ENCODE data around the gene EOLA1.
"Not testable (repeated sequence)": the region's sequence is repeated elsewhere in the genome, so short reads cannot be mapped to it uniquely, and the experiment has no call there.

EOLA1 gene

DNA sequence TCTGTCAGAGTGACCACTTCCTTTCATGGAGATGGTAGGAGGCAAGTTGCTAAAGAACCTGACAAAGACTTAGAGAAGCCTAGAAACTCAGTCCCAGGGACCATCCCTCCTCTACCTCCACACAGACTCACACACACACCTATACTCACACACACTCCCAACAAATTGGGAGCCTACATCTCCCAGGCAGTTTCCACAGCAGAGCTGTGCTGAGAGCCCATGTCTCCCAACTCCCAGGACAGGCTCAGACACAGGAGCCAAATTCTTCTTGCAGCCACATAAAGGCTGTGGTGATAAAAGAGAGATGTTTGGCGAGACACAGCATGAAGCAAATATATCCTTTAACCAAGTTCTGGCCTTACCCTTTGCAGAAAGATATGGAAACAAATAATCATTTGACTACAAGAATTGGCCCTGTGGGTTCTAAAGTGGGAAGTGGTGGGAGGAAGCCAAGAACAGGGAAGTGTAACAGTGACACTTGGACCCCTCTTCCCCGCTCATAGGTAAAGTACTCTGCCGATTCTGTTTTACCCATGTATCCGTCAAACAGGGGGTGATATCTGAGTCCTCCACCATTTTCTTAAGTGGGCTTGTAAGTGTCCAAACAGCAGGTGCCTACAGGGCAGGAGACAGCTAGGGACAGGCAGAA, 24.7 kb upstream of the EOLA1 start:
- no peak for DNase-seq

DNA sequence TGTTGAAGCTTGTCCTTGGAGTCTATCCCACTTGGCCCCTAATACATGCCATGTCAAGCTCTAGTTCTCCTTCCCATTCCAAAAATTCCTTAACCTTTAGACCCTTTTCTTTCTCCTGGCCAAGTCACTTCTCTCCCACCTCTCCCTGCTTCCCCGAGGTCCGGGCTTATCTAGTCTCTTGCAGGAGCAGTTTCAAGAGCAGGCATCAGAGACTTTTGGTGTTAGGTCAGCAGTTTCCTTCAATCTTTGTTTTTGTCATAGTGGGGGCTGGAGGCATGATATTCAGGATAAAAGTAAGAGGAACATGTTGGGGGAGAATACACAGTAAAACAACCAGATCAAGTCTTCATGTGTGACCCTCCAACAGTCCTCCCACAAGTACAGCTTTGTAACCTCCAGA, 24.2 kb upstream of the EOLA1 start:
- DNase-seq: no peak

DNA sequence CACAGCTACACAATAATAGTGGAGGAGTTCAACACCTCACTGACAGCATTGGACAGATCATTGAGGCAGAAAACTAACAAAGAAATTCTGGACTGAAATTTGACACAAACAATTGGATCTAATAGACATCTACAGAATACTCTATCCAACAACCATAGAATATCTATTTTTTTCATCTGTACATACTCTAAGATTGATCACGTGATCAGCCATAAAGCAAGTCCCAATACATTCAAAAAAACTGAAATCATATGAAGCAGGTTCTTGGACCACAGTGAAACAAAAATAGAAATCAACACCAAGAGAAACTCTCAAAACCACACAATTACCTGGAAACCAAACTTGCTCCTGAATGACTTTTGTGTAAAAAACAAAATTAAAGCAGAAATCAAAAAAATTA, 23.5 kb upstream of the EOLA1 start:
- DNase-seq: no peak

DNA sequence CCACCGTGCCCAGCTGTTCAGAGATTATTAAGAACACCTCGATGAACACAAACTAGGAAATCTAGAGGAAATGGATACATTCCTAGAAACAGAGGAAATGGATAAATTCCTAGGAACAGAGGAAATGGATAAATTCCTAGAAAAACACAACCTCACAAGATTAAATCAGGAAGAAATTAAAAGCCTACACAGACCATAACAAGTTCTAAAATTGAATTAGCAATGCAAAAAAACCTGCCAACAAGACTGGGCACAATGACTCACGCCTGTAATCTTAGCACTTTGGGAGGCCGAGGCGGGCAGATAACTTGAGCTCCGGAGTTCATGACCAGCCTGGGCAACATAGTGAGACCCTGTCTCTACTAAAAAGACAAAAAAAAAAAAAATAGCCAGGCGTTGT, 22.6 kb upstream of the EOLA1 start:
- no peak for DNase-seq

DNA sequence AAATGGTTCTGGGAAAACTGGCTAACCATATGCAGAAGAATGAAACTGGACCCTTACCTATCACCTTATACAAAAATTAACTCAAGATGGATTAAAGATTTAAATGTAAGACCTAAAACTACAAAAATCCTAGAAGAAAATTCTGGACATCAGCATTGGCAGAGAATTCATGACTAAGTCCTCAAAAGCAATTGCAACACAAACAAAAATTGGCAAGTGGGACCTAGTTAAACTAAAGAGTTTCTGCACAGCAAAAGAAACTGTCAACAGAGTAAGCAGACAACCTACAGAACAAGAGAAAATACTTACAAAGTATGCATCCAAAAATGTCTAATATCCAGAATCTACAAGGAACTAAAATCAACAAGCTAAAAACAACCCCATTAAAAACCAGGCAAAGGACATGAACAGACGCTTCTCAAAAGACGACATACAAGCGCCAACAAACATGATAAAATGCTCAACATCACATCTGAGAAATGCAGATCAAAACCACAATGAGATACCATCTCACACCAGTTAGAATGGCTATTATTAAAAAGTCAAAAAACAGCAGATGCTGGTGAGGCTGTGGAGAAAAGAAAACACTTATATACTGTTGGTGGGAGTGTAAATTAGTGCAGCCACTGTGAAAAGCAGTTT, 20.1 kb upstream of the EOLA1 start:
- not testable (repeated sequence) for DNase-seq

DNA sequence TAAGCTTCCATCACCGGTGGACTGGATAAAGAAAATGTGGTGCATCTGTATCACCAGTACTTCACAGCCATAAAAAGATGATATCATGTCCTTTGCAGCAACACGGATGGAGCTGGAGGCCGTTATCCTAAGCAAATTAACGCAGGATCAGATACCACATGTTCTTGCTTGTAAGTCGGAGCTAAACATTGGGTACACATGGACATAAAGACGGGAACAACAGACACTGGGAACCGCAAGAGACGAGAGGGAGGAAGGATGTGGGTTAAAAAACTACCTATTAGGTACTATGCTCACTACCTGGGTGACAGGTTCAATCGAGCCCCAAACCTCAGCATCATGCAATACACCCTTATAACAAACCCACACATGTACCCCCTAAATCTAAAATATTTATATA, 19.4 kb upstream of the EOLA1 start:
- DNase-seq: no peak

DNA sequence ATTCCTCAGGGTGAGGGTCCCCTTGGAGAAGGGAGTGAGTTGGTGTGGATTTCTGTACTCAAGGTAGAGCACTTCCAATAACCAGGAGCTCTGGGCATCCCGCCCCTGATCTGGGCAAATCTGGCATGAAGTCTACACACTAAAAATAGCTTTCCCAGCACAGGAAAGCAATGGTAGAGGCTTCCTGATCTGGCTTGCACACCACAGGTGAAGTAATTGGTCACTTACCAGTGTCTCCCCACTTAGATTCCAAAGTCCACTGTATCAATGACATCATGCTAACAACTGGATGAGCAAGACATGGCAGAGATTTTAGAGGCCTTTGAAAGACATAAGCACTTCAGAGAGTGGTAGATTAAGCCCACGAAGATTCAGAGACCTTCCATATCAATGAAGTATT, 17.9 kb upstream of the EOLA1 start:
- no peak for DNase-seq

DNA sequence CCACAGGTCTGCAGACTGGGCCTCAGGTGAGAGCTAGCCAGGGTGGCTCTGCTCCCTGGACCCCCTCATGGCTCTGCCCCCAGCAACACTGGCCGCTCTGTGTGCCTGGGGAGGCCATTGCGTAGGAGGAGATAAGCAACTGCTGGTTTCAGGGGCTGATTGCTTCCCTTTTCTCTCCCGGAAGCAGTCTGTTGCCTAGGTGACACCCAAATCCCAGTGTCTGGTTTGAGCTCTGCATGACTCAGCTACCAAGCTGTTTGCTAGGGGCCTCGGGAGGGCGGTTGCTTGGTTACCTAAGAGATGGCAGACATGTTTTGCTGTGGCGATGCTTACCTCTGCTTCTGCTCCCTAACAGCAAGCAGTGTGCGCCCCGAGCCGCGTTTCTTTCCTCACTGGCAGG, 15.4 kb upstream of the EOLA1 start:
- peak; percentile 66 for DNase-seq

DNA sequence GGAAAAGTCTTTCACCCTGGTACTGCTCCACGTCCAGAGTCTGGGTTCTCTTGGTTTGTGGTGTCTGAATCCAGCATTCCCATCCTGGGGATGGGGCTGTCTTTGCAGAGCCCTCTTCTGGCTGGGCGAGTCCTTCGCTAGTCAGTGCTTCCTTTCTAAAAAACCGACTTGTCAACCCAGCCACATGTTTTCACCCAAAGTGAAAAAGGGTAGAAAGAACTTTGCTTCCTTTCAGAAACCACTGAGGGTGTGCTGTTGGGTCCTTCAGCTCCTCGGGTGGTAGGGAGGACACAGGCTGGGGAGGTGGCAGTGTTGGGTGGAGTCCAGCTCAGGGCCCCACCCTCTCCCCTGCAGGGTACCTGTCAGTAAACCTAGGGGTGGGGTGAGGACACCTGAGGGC, 14.9 kb upstream of the EOLA1 start:
- DNase-seq: not testable (repeated sequence)

DNA sequence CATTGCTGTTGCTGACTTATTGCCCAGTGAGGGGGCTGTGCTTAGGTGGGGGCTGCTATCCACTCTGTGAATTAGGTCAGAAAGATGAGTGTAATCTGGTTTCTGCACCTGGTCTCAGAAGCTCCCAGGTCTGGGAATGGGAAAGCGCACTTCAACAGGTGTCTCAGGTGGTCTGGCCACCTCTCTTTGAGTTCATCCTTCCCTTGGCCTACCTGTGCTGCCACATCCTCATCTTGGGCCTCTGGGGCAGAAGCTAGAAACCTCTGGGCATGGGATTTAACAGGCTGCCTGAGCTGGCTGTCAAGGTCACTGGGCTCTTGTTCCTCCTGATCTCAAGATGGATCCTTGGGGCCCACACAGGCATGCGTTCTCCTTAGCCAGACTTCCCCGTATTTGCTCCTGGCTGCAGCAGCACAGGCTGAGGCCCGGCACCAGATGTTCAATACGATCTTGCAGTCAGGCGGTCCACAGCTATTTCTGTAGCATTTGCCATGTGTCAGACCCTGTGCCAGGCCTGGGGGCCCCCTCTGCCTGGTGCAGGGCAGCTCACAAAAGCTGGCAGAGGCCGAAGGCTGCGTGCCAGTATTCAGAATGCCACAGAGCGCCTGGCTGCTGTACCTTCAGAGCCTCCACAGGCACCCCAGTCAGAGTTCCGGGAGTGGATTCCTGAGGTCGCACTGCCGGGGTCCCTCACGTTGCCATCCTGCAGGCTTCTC, 14.3 kb upstream of the EOLA1 start:
- DNase-seq: not testable (repeated sequence)

DNA sequence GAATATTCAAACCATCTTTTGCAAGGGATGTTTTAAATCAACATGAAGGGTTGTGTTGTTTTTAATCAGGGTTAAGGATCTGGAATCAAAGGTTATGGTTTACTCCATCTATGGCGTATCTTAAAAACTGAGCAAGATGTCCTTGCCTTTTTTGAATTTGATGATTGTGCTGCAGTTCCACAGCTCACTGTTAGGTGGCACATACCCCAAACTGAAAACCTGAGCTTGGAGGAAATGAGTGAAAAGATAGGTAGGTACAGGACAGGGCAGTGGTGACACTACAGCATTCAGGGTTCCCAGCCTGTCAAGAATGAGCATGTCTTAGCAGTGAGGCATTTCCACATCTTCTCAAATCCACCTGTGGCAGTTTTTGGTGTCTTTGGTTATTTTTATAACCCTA, 13.1 kb upstream of the EOLA1 start:
- DNase-seq: peak; percentile 10

DNA sequence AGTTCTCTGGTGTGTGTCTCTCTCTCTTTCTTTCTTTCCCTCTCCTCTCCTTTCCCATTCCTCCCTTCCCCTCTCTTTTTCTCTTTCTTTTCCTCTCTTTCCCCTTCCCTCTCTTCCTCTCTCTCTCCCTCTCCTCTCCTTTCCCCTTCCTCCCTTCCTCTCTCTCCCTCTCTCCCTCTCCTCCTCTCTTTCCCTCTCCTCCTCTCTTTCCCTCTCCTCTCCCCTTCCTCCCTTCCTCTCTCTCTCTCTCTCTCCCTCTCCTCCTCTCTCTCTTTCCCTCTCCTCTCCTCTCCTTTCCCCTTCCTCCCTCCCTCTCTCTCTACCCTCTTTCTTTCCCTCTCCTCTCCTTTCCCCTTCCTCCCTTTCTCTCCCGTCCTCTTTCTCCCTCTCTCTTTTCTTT, 12.4 kb upstream of the EOLA1 start:
- DNase-seq: no peak

DNA sequence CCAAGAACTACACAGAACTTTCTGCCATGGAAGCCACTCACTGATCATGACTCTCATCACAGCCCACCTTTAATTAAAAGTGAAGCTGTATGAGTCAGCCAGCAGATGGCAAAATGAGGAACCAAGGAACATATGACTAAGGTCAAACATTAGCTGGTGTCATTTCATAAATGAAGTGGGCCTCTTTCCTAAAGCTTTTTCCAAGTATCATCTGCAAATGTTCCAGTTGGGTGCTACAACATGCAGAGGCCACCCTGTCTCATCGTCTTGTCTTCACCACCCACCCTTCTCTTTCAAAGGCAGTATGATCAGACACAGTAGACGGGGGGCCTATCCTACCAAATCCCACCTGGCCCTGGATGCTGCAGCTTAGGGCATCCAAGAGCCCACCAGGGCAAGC, 9.2 kb upstream of the EOLA1 start:
- DNase-seq: no peak

DNA sequence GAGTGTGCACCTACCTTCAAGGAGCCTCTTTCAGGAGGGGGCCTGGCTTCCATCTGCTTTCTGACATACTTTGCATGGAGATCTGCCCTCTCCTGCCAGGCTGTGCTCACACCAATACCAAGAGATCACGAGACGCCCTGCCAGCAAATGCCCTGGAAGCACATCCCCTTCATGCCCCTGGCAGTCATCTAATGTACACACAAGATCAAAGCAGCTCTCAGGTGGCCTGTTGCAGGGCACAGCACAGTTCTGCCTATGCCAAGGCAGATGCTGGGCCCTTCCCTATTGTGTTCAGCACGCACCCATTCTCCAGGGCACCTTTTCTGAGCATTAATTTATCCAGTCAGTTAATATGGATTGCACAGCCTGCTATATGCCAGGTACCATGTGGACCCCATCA, 7.9 kb upstream of the EOLA1 start:
- not testable (repeated sequence) for DNase-seq

DNA sequence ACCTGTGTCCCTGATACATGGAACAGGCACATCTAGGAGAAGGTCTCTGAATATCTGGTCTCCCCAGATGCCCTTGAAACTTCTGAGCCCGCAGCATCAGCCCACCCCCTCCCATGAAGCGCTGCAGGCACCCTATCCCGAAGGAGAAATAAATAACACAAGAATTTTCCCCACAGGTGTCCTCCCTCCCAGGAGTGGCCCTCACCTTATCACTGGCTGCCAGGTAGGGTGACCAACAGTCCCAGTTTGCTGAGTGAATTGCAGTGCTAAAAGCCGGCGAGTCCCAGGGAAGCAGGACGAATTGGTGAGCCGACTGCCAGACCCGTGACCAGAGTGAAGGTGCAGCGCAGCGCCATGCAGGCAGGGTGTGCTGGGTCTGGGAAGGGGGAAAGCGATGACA, 6.8 kb upstream of the EOLA1 start:
- not testable (repeated sequence) for DNase-seq

DNA sequence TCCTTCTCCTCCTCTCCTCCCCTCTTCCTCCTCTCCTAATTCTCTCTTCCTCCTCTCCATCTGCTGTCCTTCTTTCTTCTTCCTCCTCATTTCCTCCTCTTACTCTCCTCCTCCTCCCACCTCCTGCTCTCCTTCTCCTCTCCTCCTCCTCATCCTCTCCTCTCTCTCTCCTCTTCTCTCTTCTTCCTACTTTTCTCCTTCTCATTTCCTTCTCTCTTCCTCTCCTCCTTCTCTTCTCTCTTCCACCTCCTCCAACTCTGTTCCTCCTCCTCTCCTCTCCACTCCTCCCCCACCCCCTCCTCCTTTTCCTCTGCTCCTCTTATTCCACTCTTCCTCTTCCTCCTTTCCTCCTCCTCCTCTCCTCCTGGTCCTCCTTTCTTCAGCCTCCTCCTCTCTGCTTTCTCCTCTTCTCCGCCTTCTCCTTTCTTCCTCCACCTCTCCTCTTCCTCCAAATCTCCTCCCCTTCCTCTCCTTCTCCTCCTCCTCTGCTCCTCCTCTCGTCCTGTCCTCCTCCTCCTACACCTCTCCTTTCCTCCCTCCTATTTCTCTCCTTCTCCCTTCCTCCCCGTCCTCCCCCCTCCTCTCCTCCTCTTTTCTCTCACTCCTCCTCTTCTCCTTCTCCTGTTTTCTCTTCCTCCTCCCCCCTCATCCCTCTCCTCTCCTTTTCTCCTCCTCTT, 5.7 kb upstream of the EOLA1 start:
- not testable (repeated sequence) for DNase-seq

DNA sequence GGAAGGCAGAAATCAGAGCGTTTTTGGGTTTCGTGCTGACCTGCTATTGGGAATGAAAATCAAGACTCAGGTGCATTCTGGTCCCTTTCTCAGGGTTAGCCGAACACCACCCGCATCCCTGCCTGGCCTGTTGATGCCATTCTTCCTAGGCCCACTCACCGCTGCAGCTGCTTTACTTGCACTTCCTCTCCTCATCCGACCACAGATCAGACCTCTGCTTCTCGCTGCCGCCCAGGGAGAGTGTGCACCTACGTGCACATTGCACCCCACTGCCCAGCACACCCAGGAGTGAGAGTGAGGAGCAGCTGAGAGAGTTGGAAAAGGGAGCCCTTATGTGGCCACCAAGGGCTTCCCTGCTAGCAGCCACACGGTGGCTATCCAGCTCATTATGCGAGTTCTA, 3.3 kb upstream of the EOLA1 start:
- DNase-seq: not testable (repeated sequence)

DNA sequence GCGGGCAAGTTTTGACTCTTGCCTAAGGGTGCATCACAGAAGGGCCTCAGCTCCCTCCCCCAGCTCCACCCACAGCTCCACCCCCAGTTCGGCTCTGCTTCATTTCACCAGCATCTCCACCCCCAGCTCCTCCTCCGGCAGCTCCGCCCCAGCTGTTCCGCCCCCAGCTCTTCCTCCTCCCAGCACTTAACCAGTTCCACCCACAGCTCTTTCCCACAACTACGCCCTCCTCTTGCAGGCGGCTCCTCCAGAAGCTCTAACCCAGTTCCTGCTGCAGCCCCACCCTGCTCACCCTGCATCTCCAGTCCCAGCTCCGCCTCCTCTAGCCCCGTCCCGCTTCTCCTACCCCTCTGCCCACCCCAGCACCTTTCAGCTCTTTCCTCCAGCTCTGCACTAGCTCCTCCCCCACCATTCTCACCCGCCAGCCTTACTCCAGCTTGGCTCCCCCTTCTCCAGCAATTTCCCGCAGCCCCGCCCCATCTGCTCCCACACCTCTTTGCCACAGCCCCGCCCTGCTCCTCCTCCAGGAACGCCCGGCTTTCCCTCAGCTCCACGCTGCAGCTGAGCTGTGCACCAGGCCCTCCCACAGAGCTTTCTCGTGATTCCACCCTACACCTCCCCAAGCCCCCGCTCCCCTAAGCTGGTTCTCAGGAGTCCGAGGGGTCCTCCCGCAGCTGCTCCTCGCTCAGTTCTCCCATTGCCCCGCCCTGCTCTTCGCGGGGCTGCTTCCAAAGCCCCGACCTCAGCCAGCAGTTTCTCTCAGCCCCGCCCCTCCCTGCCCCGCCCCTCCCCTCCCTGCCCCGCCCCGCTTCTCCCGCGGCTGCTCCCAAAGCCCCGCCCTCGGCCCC, 1.3 kb upstream of the EOLA1 start:
- DNase-seq: peak; percentile 93

DNA sequence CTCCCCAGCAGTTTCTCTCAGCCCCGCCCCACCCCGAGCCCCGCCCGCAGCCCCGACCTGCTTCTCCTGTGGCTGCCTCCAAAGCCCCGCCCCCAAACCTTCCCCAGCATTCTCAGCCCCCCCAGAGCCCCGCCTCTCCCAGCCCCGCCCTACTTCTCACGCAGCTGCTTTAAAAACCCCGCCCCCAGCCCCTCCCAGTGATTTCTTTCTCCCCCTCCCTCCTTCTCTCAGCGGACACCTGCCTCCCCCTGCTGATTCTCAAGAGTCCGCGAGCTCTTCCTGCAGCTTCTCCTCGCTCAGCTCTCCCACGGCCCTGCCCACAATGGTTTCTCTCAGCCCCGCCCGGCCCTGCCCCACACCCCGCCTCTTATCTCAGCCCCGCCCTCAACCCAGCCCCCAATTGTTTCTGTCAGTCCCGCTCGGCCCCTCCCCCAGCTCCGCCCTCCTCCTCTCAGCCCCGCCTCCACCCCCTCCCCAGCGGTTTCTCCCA, 636 bp upstream of the EOLA1 start:
- DNase-seq: peak; percentile 91

DNA sequence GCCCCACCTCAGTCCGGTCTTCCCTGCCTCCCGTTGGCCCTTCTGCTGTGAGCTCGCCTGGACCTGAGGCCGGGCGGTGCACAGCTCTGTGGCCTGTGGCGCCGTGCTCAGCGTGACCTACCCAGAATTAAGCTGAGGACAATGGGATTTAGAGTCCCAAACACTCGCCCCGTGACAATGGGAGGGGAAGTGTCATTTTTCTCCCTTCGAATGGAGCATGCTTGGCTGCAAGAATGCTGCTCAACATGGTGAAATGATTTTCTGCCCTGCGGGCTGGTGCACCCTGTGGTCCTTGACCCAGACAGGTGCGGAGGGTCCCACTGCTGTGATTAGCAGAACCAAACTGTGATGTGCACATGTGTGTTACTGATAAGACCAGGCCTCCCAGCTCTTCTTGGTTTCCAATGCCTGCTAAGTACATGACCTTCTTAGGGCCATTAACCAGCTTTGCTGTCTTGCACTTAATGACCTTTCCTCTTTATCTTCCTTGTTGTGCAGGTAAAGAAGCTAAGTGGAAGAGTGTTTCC, 772 bp downstream of the EOLA1 start:
- no peak for DNase-seq

DNA sequence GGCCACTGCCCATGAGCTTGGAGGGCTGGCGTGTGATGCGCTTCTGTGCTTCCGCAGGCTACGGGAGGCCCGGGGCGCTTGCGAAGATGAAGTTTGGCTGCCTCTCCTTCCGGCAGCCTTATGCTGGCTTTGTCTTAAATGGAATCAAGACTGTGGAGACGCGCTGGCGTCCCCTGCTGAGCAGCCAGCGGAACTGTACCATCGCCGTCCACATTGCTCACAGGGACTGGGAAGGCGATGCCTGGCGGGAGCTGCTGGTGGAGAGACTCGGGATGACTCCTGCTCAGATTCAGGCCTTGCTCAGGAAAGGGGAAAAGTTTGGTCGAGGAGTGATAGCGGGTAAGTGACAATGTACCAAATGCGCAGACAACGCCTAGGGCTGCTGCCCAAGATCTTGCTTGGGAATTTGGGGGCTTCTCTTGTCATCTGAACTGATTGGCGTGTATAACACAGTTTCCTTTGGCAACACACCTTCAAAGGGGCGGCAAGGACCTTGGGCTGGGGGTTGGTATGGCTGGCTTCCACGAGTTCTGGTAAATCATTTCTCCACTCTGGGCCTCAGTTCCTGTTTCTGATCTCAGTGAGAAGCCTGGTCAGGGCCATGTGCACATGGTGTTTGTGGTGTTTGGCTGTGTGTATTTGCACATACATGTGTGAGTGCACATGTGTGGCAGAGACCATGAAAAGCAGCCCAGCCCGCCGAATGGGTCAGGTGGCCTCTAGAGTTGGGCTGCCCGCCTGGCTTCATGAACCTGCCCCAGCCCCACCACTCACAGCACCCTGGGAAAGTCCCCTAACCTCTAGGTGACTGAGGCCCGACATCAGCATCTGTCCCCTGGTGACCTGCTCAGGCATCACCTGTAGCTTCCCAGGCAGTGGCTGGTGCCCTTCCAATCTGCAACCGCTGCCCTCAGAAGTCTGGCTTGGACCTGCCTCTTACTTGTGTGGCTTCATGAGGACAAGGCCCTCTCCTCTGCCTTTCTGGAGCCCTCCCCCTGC, 5.0 kb downstream of the EOLA1 start:
- DNase-seq: peak; percentile 3
